GM21619 (cell line): Measurements from ENCODE around the gene NAV3.
"Not testable (repeated sequence)": the region's sequence is repeated elsewhere in the genome, so short reads cannot be mapped to it uniquely, and the experiment has no call there.

Experiments
- ATAC-seq: cut with Tn5 transposase; IDR thresholded peaks from one replicate; pipeline ENCODE4 v1.9.1; 2021; ENCODE audit not compliant: unreplicated experiment

Gene NAV3

DNA sequence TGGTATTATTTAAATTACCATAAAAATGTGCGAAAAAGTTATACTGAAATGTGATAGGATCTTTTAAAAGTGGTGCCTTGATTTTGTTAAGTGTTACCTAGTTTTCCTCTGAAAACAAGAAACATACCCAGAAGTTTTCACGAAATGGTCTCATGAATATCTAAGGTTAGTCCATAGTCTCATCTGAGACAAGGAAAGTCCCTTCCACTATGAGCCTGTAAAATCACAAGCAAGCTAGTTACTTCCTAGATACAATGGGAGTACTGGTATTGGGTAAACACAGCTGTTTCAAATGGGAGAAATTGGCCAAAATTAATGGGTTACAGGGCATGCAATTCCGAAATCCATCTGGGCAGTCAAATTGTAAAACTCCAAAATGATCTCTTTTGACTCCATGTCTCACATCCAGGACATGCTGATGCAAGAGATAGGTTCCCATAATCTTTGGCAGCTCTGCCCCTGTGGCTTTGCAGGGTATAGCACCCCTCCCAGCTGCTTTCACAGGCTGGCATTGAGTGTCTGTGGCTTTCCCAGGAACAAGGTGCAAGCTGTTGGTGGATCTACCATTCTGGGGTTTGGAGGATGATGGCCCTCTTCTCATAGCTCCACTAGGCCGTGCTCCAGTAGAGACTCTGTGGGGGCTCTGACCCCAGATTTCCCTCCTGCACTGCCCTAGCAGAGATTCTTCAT lies 271.4 kb downstream of the NAV3 start:
- ATAC-seq, result no peak

DNA sequence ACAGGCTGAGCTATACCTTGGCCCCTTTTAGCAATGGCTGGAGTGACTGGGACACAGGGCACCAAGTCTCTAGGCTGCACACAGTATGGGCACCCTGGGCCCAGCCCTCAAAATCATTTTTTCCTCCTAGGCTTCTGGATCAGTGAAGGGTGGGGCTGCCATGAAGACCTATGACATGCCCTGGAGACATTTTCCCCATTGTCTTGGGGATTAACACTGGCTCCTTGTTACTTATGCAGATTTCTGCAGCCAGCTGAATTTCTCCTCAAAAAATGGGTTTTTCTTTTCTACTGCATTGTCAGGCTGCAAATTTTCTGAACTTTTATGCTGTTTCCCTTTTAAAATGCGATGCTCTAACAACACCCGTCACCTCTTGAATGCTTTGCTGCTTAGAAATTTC lies 272.1 kb downstream of the NAV3 start:
- ATAC-seq, result not testable (repeated sequence)

- no peak for ATAC-seq
Measured at GRCh38 chr12:78115889-78116288, 285.2 kb downstream of the NAV3 start.

- ATAC-seq, result no peak
Measured at GRCh38 chr12:78118036-78118435, 287.3 kb downstream of the NAV3 start.

- no peak for ATAC-seq
Measured at GRCh38 chr12:78118486-78118885, 287.8 kb downstream of the NAV3 start.

GRCh38 chr12:78119351-78119918 lies 288.7 kb downstream of the NAV3 start:
- no peak for ATAC-seq

DNA sequence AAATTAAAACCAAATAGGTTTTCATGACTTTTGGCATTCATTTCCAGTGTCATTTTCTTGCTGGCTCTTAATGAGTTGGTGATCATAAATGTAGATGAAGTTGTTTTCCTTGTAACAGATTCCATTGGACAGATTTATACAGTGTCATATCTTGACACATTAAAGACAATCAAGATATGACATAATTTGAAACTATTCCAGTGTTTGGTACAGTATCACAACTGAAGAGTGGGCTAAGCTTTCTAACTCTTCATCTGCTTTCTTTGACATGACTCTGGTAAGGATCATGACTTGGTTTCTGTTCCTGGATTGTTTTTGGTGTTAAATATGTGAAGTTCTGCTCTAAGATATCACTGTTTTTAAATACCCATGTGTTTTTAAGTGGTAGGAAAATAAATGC lies 289.6 kb downstream of the NAV3 start:
- no peak for ATAC-seq

GRCh38 chr12:78120866-78121560 lies 290.3 kb downstream of the NAV3 start:
- ATAC-seq, result no peak

DNA sequence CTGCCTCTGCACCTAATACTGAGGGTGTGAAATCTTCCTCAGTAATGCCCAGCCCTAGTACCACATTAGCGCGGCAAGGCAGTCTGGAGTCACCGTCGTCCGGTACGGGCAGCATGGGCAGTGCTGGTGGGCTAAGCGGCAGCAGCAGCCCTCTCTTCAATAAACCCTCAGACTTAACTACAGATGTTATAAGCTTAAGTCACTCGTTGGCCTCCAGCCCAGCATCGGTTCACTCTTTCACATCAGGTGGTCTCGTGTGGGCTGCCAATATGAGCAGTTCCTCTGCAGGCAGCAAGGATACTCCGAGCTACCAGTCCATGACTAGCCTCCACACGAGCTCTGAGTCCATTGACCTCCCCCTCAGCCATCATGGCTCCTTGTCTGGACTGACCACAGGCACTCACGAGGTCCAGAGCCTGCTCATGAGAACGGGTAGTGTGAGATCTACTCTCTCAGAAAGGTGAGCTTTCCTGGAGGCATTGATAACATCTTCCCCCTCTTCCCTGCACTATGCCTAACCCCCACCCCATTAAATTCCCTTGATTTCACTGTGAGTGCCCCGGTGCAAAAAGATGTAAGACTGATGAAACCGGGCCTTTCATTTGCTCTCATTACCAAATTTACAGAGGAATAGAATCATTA lies 291.4 kb downstream of the NAV3 start:
- no peak for ATAC-seq

DNA sequence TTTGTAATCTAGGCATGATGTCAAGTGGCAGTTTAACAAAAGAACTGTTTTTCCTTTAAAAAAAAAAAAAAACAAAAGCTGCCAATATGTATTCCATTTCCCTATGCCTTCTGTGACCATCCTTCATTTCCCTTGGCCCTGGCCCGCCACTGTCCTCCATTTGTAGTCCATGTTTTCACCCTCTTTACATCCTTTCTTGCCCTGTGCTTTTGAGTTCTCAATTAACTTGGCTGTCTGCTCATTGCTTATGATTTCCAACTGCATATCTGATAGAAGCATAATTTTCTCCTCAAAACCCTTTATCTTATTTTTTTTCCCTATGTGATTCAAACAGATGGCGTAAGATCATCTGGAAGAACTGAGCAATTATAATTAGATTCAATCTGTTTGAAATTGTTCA lies 297.5 kb downstream of the NAV3 start:
- no peak for ATAC-seq

GRCh38 chr12:78143717-78144116 lies 313.0 kb downstream of the NAV3 start:
- no peak for ATAC-seq

GRCh38 chr12:78145398-78145797 lies 314.7 kb downstream of the NAV3 start:
- no peak for ATAC-seq

- ATAC-seq, result peak; percentile 76
Measured at GRCh38 chr12:78146365-78146772, 315.7 kb downstream of the NAV3 start.

DNA sequence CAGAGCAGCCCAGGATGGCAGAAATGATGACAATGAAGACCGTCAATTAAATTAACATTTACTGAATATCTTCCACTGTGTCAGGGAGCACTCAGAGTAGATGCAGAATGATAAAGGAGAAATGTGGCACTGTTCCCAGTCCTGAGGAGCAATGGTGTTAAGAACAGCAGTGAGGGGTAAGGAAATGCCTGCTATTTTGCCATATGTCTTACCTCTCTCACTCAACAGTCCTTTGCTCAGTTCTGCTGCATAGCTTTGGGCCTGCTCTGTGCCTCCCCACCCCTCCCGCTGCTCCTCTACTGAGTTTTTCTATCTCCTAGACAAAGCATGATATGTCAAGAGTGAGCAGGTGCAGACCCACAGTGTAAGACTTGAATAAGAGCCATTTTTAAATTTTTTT lies 318.8 kb downstream of the NAV3 start:
- ATAC-seq, result no peak

DNA sequence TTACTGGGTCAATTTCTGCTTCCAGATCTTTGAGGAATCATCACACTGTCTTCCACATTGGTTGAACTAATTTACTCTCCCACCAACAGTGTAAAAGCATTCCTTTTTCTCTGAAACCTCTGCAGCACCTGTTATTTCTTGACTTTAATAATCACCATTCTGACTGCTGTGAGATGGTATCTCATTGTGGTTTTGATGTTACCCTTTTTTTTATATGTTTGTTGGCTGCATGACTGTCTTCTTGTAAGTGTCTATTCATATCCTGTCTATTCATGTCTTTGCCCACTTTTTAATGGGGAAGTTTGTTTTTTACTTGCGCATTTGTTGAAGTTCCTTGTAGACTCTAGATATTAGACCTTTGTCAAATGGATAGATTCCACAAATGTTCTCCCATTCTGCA lies 324.9 kb downstream of the NAV3 start:
- no peak for ATAC-seq

DNA sequence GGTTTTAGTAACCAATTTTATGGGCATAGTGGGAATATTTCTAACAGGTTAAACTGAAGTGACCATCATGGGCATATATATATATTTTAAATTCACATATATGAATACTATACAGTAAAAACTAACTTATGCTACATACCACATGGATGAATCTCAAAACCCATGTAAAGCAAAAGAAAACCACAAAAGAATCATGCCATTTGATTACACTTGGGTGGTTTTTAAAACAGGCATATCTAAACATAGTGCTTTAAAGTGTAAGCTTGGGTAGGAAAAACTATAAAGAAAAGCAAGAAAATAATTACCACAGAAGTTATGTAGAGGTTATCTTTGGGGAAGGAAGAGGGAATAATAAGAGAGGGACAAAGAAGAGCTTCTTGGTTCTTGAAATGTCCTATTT lies 326.1 kb downstream of the NAV3 start:
- ATAC-seq, result no peak

- no peak for ATAC-seq
Measured at GRCh38 chr12:78157199-78157598, 326.5 kb downstream of the NAV3 start.

DNA sequence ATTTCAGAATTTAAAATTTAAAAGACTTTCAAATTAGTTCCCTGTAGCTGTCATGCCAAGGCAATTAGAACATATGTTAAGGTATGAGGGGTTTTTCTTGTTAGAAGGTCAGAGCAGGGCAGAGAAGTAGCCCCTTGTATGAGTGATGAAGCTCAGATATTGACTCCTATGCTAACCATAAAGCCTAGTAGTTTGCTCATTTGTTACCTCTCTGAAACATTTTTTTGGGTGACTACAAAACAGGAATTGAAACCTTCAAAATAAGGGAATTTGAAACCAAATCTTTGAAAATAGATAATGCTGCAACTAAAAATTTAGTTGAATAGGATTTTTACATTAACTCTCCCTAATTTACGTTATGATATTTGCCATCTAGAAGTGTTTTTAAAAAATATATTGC lies 333.5 kb downstream of the NAV3 start:
- no peak for ATAC-seq

GRCh38 chr12:78167510-78167909 lies 336.8 kb downstream of the NAV3 start:
- no peak for ATAC-seq

GRCh38 chr12:78171061-78171460 lies 340.4 kb downstream of the NAV3 start:
- no peak for ATAC-seq

- no peak for ATAC-seq
Measured at GRCh38 chr12:78176643-78177042, 345.9 kb downstream of the NAV3 start.

- peak; percentile 75 for ATAC-seq
Measured at GRCh38 chr12:78177298-78177697, 346.6 kb downstream of the NAV3 start.
